K562 (cell line): Measurements from ENCODE around the gene GCGR. TPM values are rescaled to one million over a fixed set of nuclear protein-coding genes. Genes with fewer than 3 reads are reported as not detected.

Experiments used
- ATF3 ChIP-seq, 2 experiments: fragments of 450-650 bp in 1 of 2; sonication (generic) in 1 of 2; formaldehyde crosslinking in 1 of 2; IDR thresholded peaks in 1 of 2; conservative IDR thresholded peaks in 1 of 2; 2 replicates each; pipeline versions ENCODE4 v1.6.1 to v1.8.1; 2016 to 2023; ENCODE audit warnings: mild to moderate bottlenecking in 2 of 2, moderate library complexity in 2 of 2, inconsistent platforms in 1 of 2, missing genetic modification reagents in 1 of 2
- ATF7 ChIP-seq: fragments of 450-650 bp; IDR thresholded peaks from 2 replicates; pipeline ENCODE4 v1.7.1; 2014; ENCODE audit warnings: mild to moderate bottlenecking, moderate library complexity
- CCNT2 ChIP-seq: IDR thresholded peaks from 2 replicates; pipeline ENCODE4 v1.6.1; 2011; ENCODE audit warnings: borderline replicate concordance, low read depth, mild to moderate bottlenecking, moderate library complexity, mixed read lengths, low read length; ENCODE audit not compliant: insufficient read length; ENCODE audit errors: extremely low read depth
- CTBP1 ChIP-seq: fragments of 450-650 bp; IDR thresholded peaks from 2 replicates; pipeline ENCODE4 v1.6.1; 2016; ENCODE audit warnings: borderline replicate concordance
- HNRNPL ChIP-seq: fragments of 200-400 bp; formaldehyde crosslinking; IDR thresholded peaks from 2 replicates; pipeline ENCODE4 v1.6.1; 2017; ENCODE audit warnings: low read depth, mild to moderate bottlenecking, low read length
- MAZ ChIP-seq, 2 experiments: fragments of 450-650 bp in 1 of 2; sonication (generic) in 1 of 2; formaldehyde crosslinking; IDR thresholded peaks in 1 of 2; conservative IDR thresholded peaks in 1 of 2; 2 replicates each; pipeline versions ENCODE4 v1.4.0 to v1.5.0; 2020; ENCODE audit warnings: mild to moderate bottlenecking in 1 of 2, missing genetic modification reagents in 1 of 2
- MEIS2 ChIP-seq: fragments of 450-650 bp; IDR thresholded peaks from 2 replicates; pipeline ENCODE4 v1.6.1; 2014; ENCODE audit warnings: mild to moderate bottlenecking; ENCODE audit not compliant: partially characterized antibody
- NFXL1 ChIP-seq: fragments of 450-650 bp; formaldehyde crosslinking; IDR thresholded peaks from 2 replicates; pipeline ENCODE4 v1.4.0; 2021; ENCODE audit warnings: mild to moderate bottlenecking
- PTTG1 ChIP-seq: fragments of 450-650 bp; IDR thresholded peaks from 2 replicates; pipeline ENCODE4 v1.6.1; 2016; ENCODE audit warnings: low read depth, mild to moderate bottlenecking, missing genetic modification characterization, missing compliant biosample characterization
- RBM22 ChIP-seq: fragments of 200-400 bp; formaldehyde crosslinking; IDR thresholded peaks from 2 replicates; pipeline ENCODE4 v1.6.1; 2018; ENCODE audit warnings: low read length, low read depth; ENCODE audit not compliant: poor library complexity, severe bottlenecking
- SFPQ ChIP-seq: fragments of 200-400 bp; formaldehyde crosslinking; IDR thresholded peaks from 2 replicates; pipeline ENCODE4 v1.6.1; 2017; ENCODE audit warnings: mild to moderate bottlenecking, low read depth, low read length, moderate library complexity
- SOX6 ChIP-seq: fragments of 450-650 bp; IDR thresholded peaks from 2 replicates; pipeline ENCODE4 v1.6.1; 2014; ENCODE audit warnings: mild to moderate bottlenecking
- ZBTB9 ChIP-seq: fragments of 450-650 bp; formaldehyde crosslinking; IDR thresholded peaks from 2 replicates; pipeline ENCODE4 v1.4.0; 2020; ENCODE audit warnings: mild to moderate bottlenecking, moderate library complexity
- ZNF24 ChIP-seq: fragments of 450-650 bp; IDR thresholded peaks from 2 replicates; pipeline ENCODE4 v1.6.1; 2016
- ZNF511 ChIP-seq: sonication (generic); formaldehyde crosslinking; IDR thresholded peaks from 2 replicates; pipeline ENCODE4 v1.8.0; 2022; ENCODE audit warnings: mild to moderate bottlenecking, missing genetic modification reagents
- ZNF609 ChIP-seq: sonication (generic); formaldehyde crosslinking; IDR thresholded peaks from 2 replicates; pipeline ENCODE4 v1.8.1; 2023; ENCODE audit warnings: missing genetic modification reagents, mild to moderate bottlenecking, borderline replicate concordance
- polyA plus RNA-seq, 8 experiments: library from polyadenylated mRNA; depleted of rRNA in 4 of 8; stranded (reverse) in 5 of 8; unstranded in 3 of 8; fragments of >200 nt; fragmentation: Nextera tagmentation in 2 of 8; fragmentation: Illumina TruSeq in 1 of 8; extraction: Ambion mirVana in 2 of 8; extraction: Trizol in 1 of 8; gene quantifications; 2 replicates each; pipeline versions ENCODE4 v1.2.1 to v1.2.3, GENCODE V29; 2011 to 2014; ENCODE audit warnings: inconsistent platforms in 1 of 8, missing spikeins in 1 of 8
- total RNA-seq, 7 experiments: library from RNA; depleted of rRNA in 6 of 7; stranded (reverse); fragments of >200 nt in 6 of 7; fragmentation: Illumina TruSeq in 2 of 7; extraction: Trizol in 2 of 7; gene quantifications; 2 replicates each; pipeline versions ENCODE4 v1.2.1 to v1.2.3, GENCODE V29; 2011 to 2021; ENCODE audit warnings: low replicate concordance in 1 of 7

GCGR gene
- total and polyA plus RNA-seq, 9 of the 15 experiments (the other 6 are each of a cell fraction or from before 2014, with no cell fraction given), result not detected

GRCh38 chr17:81859906-81860755 lies 56.2 kb downstream of the GCGR start, which contains the start of gene P4HB (continued):
- no peak for TF ChIP-seq ZNF609 (CRISPR knock-in tag)
- TF ChIP-seq ATF3 (IDR thresholded peaks at IDR 0.05), result no peak
- TF ChIP-seq ATF3 (CRISPR knock-in tag; conservative IDR thresholded peaks at IDR 0.05), result no peak
- TF ChIP-seq PTTG1 (tag), result no peak
- TF ChIP-seq NFXL1 (CRISPR knock-in tag), result peak; percentile 89; the same call in 1 of the 2 replicates
- peak; percentile 65; the same call in 1 of the 2 replicates for TF ChIP-seq ZNF511 (CRISPR knock-in tag)
- TF ChIP-seq RBM22, result peak; percentile 92
- TF ChIP-seq CTBP1, result peak; percentile 59
- peak in 1 of 2 experiments; percentile 37; a peak in 2 of 4 replicates for TF ChIP-seq MAZ (CRISPR knock-in tag; conservative IDR thresholded peaks at IDR 0.05 in 1 of 2, IDR thresholded peaks at IDR 0.05 in 1 of 2)
- TF ChIP-seq SFPQ, result no peak
- TF ChIP-seq ZNF24, result no peak
- TF ChIP-seq HNRNPL, result peak; percentile 72; the same call in 1 of the 2 replicates
- peak; percentile 82 for TF ChIP-seq CCNT2
- no peak for TF ChIP-seq SOX6
- no peak for TF ChIP-seq ZBTB9 (CRISPR knock-in tag)
- TF ChIP-seq ATF7, result no peak
- no peak for TF ChIP-seq MEIS2
